ENCODE measurements around the gene PPM1F.

The PPM1F gene

GRCh38 chr22:21933413-21933812, 19.2 kb downstream of the PPM1F start:
- in situ Hi-C loops (cut with MboI; ENCODE audit: low pct_unique_long_range_greater_than_20kb, low sequenced_read_pairs, unreplicated experiment), result no loop called here
- TF ChIP-seq CTCF (IDR thresholded peaks at IDR 0.05; ENCODE audit: extremely low read depth, insufficient read depth, missing control alignments), result no peak
- DNase-seq (ENCODE audit: low spot score), result no peak

GRCh38 chr22:21932347-21932746, 20.3 kb downstream of the PPM1F start:
- in situ Hi-C loops (cut with MboI; ENCODE audit: low pct_unique_long_range_greater_than_20kb, low sequenced_read_pairs, unreplicated experiment), result no loop called here
- DNase-seq (ENCODE audit: low spot score), result no peak
- no peak for TF ChIP-seq CTCF (IDR thresholded peaks at IDR 0.05; ENCODE audit: extremely low read depth, insufficient read depth, missing control alignments)

- DNase-seq (ENCODE audit: low spot score), result no peak
- in situ Hi-C loops (cut with MboI; ENCODE audit: low pct_unique_long_range_greater_than_20kb, low sequenced_read_pairs, unreplicated experiment), result no loop called here
- no peak for TF ChIP-seq CTCF (IDR thresholded peaks at IDR 0.05; ENCODE audit: extremely low read depth, insufficient read depth, missing control alignments)
These were observed 21.6 kb downstream of the PPM1F start for GRCh38 chr22:21931056-21931455.

- TF ChIP-seq CTCF (IDR thresholded peaks at IDR 0.05; ENCODE audit: extremely low read depth, insufficient read depth, missing control alignments), result no peak
- in situ Hi-C loops (cut with MboI; ENCODE audit: low pct_unique_long_range_greater_than_20kb, low sequenced_read_pairs, unreplicated experiment), result no loop called here
- DNase-seq (ENCODE audit: low spot score), result no peak
These were observed 23.4 kb downstream of the PPM1F start for GRCh38 chr22:21929253-21929652.

GRCh38 chr22:21928048-21928447, 24.6 kb downstream of the PPM1F start:
- no peak for TF ChIP-seq CTCF (IDR thresholded peaks at IDR 0.05; ENCODE audit: extremely low read depth, insufficient read depth, missing control alignments)
- in situ Hi-C loops (cut with MboI; ENCODE audit: low pct_unique_long_range_greater_than_20kb, low sequenced_read_pairs, unreplicated experiment), result no loop called here
- no peak for DNase-seq (ENCODE audit: low spot score)

GRCh38 chr22:21927174-21927823, 25.3 kb downstream of the PPM1F start:
- TF ChIP-seq CTCF (IDR thresholded peaks at IDR 0.05; ENCODE audit: extremely low read depth, insufficient read depth, missing control alignments), result no peak
- DNase-seq (ENCODE audit: low spot score), result no peak
- in situ Hi-C loops (cut with MboI; ENCODE audit: low pct_unique_long_range_greater_than_20kb, low sequenced_read_pairs, unreplicated experiment), result no loop called here
